Stomach (tissue), 9 donors: ENCODE results near the gene CPLX1. TPM values are rescaled to one million over a fixed set of nuclear protein-coding genes. Genes with fewer than 3 reads are reported as not detected.
"Not testable (repeated sequence)": the region's sequence is repeated elsewhere in the genome, so short reads cannot be mapped to it uniquely, and the experiment has no call there.

Experiments
- DNase-seq, 2 donors: peaks; one replicate each; pipeline versions ENCODE4 v3.0.0 to v3.0.0-alpha.2; 2013 to 2019
- H3K27ac ChIP-seq, 5 donors: fragments of 200-600 bp in 4 of 5; sonication (generic) in 4 of 5; one replicate each; pipeline ENCODE4 v1.5.1; 2013 to 2019; ENCODE audit warnings: mild to moderate bottlenecking in 1 of 5, moderate library complexity in 1 of 5
- H3K27me3 ChIP-seq, 3 donors: fragments of 200-600 bp; sonication (generic); one replicate each; pipeline ENCODE4 v1.5.1; 2017 to 2019; ENCODE audit warnings: mixed run types in 1 of 3
- H3K36me3 ChIP-seq, 4 donors: fragments of 200-600 bp; sonication (generic); 1 replicate in 3 of 4; 2 replicates in 1 of 4; pipeline ENCODE4 v1.5.1; 2016 to 2019
- H3K4me1 ChIP-seq, 4 donors: fragments of 200-600 bp; sonication (generic); one replicate each; pipeline ENCODE4 v1.5.1; 2016 to 2019
- H3K4me3 ChIP-seq, 4 donors: fragments of 200-600 bp; sonication (generic) in 3 of 4; one replicate each; pipeline ENCODE4 v1.5.1; 2016 to 2019; ENCODE audit warnings: mild to moderate bottlenecking in 1 of 4
- H3K9me3 ChIP-seq, 4 donors: fragments of 200-600 bp; sonication (generic); one replicate each; pipeline ENCODE4 v1.5.1; 2016 to 2019
- EP300 ChIP-seq: sonication (generic); formaldehyde crosslinking; IDR thresholded peaks from one replicate; pipeline ENCODE4 v1.6.1; 2017; ENCODE audit warnings: antibody characterized with exemption
- POLR2A ChIP-seq, 4 donors: fragments of 450-650 bp; IDR thresholded peaks; one replicate each; pipeline ENCODE4 v1.6.1; 2016; ENCODE audit warnings: antibody characterized with exemption in 4 of 4, control low read depth in 2 of 4, mild to moderate bottlenecking in 1 of 4, moderate library complexity in 1 of 4
- POLR2AphosphoS5 ChIP-seq, 3 donors: sonication (generic); formaldehyde crosslinking; IDR thresholded peaks; one replicate each; pipeline ENCODE4 v1.6.1; 2016; ENCODE audit warnings: antibody characterized with exemption in 3 of 3
- WGBS, 5 donors: extraction: QIAGEN DNeasy Blood & Tissue Kit in 3 of 5; methylation state at CpG; one replicate each; pipeline versions ENCODE4 v1.1.5 to v1.1.7; 2013 to 2018; 5-methylcytosine and 5-hydroxymethylcytosine counted together
- intact Hi-C: fragments of 100-400 bp; cut with DNase I; formaldehyde crosslinking; loops from one replicate; pipeline ENCODE4 v1.15.1; 2023; ENCODE audit warnings: low total_unique reads
- polyA plus RNA-seq, 3 donors: library from polyadenylated mRNA; stranded (reverse); fragments of 200-250 nt; gene quantifications; one replicate each; pipeline ENCODE4 v1.2.3, GENCODE V29; 2013
- total RNA-seq, 5 donors: library from RNA; depleted of rRNA; stranded (reverse); fragments of >200 nt; gene quantifications; one replicate each; pipeline versions ENCODE4 v1.1.0 to v1.2.3, GENCODE V29; 2014 to 2016
- TF ChIP-seq, protein P1 (sequence below), 7 experiments: fragments of 450-650 bp in 4 of 7; fragments of 200-600 bp in 3 of 7; sonication (generic) in 3 of 7; IDR thresholded peaks; one replicate each; pipeline ENCODE4 v1.5.1; 2016 to 2019; ENCODE audit warnings: antibody characterized with exemption in 7 of 7, control low read depth in 2 of 7, mild to moderate bottlenecking in 1 of 7
- donor health status: healthy with polysubstance abuse.
- donor health status: Bipolar disorder and iron deficiency.
- donor health status: healthy.

The CPLX1 gene
- total and polyA plus RNA-seq, 8 donors = 0.37 to 2.9 (median 1.9) TPM; not detected in 3

DNA sequence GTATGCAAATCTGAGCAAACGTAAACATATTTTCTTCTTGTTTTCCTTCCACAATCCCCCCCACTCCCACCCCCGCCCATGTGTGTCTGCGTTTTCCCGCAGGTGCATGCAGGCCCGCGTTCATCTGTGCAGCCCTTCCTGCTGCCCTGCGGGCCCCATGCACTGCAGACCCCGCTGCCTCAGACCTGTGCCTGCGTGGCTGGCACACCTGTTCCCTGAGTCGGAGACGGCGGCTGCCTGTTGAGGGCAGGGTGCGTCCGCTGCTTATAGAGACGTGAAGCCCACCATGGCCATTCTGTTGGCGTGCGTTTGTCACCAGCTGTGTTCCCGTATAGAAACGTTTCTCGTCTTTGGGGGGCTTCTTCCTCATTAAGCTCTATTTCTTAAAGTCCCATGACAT is 68.8 kb downstream of the CPLX1 start:
- peaks cover 0 to 3% (median 0%) of the 10 kb centered on the region in 4 donors for H3K4me1 ChIP-seq
- intact Hi-C loops = no loop called here
- TF ChIP-seq POLR2AphosphoS5 (IDR thresholded peaks at IDR 0.05) = no peak
- TF ChIP-seq, protein P1, sequence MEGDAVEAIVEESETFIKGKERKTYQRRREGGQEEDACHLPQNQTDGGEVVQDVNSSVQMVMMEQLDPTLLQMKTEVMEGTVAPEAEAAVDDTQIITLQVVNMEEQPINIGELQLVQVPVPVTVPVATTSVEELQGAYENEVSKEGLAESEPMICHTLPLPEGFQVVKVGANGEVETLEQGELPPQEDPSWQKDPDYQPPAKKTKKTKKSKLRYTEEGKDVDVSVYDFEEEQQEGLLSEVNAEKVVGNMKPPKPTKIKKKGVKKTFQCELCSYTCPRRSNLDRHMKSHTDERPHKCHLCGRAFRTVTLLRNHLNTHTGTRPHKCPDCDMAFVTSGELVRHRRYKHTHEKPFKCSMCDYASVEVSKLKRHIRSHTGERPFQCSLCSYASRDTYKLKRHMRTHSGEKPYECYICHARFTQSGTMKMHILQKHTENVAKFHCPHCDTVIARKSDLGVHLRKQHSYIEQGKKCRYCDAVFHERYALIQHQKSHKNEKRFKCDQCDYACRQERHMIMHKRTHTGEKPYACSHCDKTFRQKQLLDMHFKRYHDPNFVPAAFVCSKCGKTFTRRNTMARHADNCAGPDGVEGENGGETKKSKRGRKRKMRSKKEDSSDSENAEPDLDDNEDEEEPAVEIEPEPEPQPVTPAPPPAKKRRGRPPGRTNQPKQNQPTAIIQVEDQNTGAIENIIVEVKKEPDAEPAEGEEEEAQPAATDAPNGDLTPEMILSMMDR (IDR thresholded peaks at IDR 0.05) = no peak
- TF ChIP-seq EP300 = no peak
- no peak for TF ChIP-seq POLR2A (IDR thresholded peaks at IDR 0.05)
- DNase-seq = no peak
- peaks cover 0 to 12% (median 2%) of the 10 kb centered on the region in 4 donors for H3K9me3 ChIP-seq
- no peaks in the 10 kb centered on the region for H3K27me3 ChIP-seq
- H3K4me3 ChIP-seq = no peak overlapping the region
- H3K27ac ChIP-seq = no peak overlapping the region
- WGBS, 5 donors = 92 to 94% (median 93%) methylated on average over 20 of the region's 20 CpGs
- H3K36me3 ChIP-seq = peaks cover 33 to 74% (median 70%) of the 10 kb centered on the region in 4 donors

DNA sequence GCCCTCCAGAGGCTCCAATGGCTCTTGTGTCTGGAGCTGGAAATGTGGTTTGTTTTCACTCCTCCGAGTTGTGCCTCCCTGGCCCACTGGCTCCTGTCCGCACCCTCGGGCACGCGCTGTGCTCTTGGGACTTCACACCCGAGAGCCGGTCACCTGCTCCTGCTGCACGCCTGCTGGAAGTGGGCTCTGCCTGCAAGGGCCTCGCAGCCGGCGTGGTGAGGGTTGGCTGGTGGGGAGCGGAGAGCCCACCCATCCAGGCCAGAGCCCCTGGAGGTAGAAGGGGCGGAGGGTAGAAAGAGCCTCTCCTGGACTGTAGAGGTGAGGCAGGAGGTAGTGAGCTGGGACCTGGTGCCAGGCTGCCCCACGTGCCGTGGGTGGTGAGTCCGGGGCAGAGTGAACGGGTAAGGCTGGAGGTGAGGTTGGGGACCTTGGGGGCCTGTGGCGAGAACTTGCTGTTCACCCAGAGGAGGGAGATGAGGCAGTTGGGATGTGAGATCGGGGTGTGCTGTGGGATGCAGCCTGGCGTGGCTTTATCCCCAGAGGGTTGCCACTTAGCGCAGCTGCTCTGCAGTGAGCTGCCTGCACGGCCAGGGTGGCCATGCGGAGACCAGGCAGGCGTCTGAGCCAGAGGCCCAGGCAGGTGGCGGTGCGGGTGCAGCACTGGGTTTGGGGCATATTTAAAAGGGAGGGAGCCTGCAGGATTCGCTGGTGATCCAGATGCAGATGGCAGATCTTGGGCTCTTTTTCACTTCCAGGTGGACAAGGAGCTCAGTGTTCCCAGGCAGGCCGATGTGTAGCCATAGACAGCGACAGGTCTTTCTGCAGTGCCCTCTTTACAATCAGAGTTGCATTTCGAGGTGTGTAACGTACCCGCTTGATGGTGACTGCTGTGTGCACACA is 71.5 kb downstream of the CPLX1 start:
- Histone ChIP-seq H3K4me3 (no peak overlapping the region), H3K4me1 (peaks cover 0 to 5% (median under 1%) of the 10 kb centered on the region in 4 donors), H3K27me3 (no peaks in the 10 kb centered on the region), H3K27ac (no peak overlapping the region), H3K9me3 (no peaks in the 10 kb centered on the region), H3K36me3 (peaks cover 30 to 80% (median 78%) of the 10 kb centered on the region in 4 donors)
- intact Hi-C loops = no loop called here
- DNase-seq = no peak
- no peak for TF ChIP-seq POLR2AphosphoS5 (IDR thresholded peaks at IDR 0.05)
- no peak for TF ChIP-seq POLR2A (IDR thresholded peaks at IDR 0.05)
- TF ChIP-seq EP300 = no peak
- TF ChIP-seq, protein P1 (IDR thresholded peaks at IDR 0.05) = no peak
- WGBS, 5 donors = 91 to 96% (median 93%) methylated on average over 27 to 32 of the region's 32 CpGs

GRCh38 chr4:753186-753585 is 72.7 kb downstream of the CPLX1 start:
- DNase-seq, H3K27ac ChIP-seq, H3K4me3 ChIP-seq, H3K9me3 ChIP-seq, H3K4me1 ChIP-seq, intact Hi-C loops, H3K27me3 ChIP-seq: not testable (repeated sequence)
- WGBS, 5 donors = 94 to 100% (median 98%) methylated on average over 13 of the region's 13 CpGs
- H3K36me3 ChIP-seq = peaks cover 36 to 88% (median 85%) of the 10 kb centered on the region in 4 donors

DNA sequence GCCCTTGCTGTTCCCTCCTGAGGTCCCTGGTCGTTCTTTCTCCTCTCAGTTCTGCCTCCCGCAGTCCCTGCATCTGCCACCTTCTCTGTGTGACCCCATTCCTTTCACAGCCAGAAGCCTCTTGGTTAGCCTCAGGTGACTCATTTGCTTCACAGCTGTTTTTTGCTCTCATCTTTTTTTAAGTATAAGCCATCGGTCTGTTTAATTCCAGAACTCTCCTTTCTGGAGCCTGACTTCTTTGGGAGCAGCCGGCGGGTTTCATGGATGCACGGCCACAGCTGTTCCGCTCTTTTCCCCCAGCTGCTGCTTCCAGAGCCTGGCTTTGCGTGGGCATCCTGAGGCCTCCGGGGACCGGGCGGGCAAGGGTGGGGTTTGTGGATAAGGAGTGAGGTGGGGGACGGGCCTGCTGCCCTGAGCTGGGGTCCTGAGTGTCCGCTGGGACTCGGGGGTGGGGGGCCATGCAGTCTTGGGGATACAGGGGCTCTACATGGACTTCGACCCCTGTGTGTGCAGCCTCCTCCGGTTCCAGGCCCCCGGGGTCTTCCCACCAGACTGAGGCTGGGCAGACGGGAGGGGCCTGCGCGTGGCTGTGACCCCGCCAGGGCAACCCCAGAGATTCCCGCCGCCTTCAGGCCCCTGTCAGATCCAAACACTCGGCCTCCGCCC is 73.6 kb downstream of the CPLX1 start:
- DNase-seq = no peak
- TF ChIP-seq, protein P1 (IDR thresholded peaks at IDR 0.05) = no peak
- no peak for TF ChIP-seq EP300
- no peak for TF ChIP-seq POLR2A (IDR thresholded peaks at IDR 0.05)
- TF ChIP-seq POLR2AphosphoS5 (IDR thresholded peaks at IDR 0.05) = no peak
- no peak overlapping the region for H3K4me3 ChIP-seq
- H3K9me3 ChIP-seq = no peaks in the 10 kb centered on the region
- H3K27ac ChIP-seq = no peak overlapping the region
- peaks cover 0 to 5% (median 1%) of the 10 kb centered on the region in 4 donors for H3K4me1 ChIP-seq
- WGBS, 5 donors = 94 to 96% (median 94%) methylated on average over 22 to 25 of the region's 25 CpGs
- intact Hi-C loops = no loop called here
- H3K27me3 ChIP-seq = no peaks in the 10 kb centered on the region
- H3K36me3 ChIP-seq = peaks cover 37 to 87% (median 85%) of the 10 kb centered on the region in 4 donors
